ENCODE results near the gene CRYZ.

- TF ChIP-seq POLR2A (IDR thresholded peaks at IDR 0.05) = no peak
- no peak for TF ChIP-seq CTCF (IDR thresholded peaks at IDR 0.05)
Observed at GRCh38 chr1:74677926-74678325, 54.9 kb downstream of the CRYZ start.

All from tibial nerve (tissue), 3 donors.